ENCODE results near the gene GADD45B.
"Not testable (repeated sequence)": the region's sequence is repeated elsewhere in the genome, so short reads cannot be mapped to it uniquely, and the experiment has no call there.

GADD45B gene

DNA sequence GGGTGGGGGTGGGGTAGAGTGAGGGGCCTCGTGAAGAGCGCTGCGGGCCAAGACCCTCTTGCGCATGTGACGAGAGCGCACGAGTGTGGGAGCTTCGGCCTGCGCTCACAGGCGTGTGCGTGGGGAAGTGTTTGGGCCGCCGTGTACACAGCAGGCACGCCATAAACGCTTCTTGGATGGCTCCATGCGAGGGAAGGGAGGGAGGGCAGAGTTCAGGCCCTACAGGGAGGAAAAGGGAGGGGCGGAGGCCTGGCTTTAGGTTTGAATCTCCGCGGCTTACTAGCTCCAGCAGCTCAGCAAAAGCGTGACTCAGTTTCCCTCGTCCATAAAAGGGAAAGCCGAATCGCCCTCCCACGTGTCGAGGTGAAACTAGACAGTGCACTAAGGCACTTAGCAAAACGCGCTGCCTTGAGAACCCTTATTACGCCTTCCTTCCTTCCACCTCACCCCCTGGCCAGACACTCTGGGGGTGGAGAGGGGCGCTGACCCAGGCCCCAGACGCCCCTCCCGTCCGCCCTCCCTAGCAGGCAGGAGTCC lies 12.5 kb downstream of the GADD45B start:
- DNase-seq (ENCODE audit: low read depth in 2 of 2) = no peak

DNA sequence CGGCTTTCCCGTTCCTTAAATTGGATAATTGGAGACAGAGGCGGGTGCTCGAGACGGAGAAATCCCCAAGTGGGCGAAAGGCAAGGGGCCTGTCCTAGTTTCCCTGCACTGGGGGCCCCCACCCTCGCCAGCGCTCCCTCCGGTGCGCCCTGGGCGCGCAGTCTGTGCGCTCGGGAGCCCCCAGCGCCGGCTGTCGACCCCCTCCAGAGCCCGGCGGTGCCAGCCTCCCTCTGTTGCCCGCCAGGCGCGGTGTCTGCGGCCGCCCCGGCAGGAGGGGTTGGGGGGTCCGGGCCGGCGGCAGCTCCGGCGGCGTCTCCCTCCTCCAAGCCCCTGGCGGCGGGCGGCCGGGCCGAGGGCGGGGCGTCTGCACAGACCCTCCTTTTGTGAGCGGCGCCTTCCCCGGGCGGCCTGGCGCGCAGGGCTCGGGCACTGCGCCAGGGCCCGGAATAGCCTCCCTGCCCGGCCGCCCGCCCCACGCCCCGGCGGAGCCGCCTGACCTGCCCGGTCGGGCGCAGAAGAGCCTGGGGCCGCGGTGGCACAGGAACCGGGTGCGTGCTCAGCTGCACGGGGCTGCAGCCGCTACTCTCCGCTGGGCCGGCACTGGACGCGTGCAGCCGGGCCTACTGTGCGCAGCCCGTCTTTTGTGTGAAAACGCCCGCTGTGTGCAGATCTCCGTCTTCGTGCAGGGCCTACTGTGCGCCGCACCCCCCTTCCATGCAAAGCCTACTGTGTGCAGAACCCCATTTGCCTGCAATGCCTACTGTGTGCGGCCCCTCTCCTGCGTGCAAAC lies 13.2 kb downstream of the GADD45B start:
- DNase-seq (ENCODE audit: low read depth in 2 of 2) = no peak

DNA sequence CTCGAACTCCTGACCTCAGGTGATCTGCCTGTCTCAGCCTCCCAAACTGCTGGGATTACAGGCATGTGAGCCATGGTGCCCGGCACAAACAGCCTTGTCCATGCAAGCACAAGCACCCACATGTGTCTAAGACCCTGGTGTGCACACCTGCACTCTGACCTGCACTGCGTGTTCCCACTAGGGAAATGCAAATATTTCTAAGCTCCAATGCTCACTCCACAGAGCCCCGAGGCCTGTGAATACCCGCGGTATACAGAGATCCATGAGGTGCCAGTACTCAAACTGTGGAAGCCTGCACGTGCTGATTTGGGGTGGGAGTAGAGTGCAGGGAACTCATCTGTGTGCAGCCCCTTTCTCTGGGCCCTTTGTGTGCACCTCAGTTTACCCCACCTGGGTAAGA lies 14.7 kb downstream of the GADD45B start:
- DNase-seq (ENCODE audit: low read depth in 2 of 2) = no peak

DNA sequence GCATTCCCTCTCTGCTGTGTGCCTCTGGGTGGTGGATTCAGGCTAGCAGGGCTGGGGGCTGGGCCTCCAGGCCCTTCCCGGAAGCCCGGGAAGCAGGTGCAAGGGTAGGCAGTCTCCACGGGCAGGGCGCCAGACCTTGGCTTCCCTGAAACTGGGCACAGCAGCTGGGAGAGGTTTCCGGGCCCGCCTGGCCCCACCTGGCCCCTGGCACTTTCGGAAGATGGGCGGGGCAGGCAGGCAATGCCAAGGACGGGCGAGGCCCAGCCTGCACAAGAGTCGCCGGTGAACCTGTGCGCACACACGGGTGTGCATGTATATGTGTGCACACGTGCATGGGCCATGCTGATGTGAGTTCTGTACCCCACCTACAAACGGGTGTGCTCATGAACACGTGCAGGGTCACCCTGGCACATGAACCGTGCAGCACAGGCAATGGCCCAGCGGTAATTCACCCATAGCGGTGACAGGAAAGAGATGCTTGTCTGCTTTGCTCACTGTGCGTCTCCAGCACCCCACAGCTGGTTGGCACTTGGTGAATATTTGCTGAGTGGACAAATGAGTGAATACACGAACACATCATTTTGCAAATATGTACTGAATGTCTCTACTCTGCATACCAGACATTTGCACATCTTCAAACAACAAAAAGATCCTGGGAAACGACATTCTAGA lies 15.3 kb downstream of the GADD45B start:
- no peak for DNase-seq (ENCODE audit: low read depth in 2 of 2)

GRCh38 chr19:2492870-2493269 lies 16.9 kb downstream of the GADD45B start:
- no peak for DNase-seq (ENCODE audit: low read depth in 2 of 2)

DNA sequence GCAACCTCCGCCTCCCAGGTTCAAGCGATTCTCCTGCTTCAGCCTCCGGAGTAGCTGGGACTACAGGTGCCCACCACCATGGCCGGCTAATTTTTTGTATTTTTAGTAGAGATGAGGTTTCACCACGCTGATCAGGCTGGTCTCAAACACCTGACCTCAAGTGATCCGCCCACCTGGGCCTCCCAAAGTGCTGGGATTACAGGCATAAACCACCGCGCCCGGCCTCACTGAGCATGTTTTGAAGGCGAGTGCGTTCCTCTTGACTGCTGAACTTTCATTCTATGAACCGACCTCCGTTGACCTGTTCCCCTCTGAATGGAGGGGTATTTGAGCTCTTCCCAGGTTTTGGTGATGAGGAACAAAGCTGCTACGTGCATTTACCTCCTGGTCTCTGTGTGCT lies 17.5 kb downstream of the GADD45B start:
- not testable (repeated sequence) for DNase-seq (ENCODE audit: low read depth in 2 of 2)

- DNase-seq (ENCODE audit: low read depth in 2 of 2) = no peak
Observed at GRCh38 chr19:2494084-2494446, 18.1 kb downstream of the GADD45B start.

- DNase-seq (ENCODE audit: low read depth in 2 of 2) = peak in 1 of 2 donors; percentile 47
Observed at GRCh38 chr19:2494447-2495129, 18.7 kb downstream of the GADD45B start.

DNA sequence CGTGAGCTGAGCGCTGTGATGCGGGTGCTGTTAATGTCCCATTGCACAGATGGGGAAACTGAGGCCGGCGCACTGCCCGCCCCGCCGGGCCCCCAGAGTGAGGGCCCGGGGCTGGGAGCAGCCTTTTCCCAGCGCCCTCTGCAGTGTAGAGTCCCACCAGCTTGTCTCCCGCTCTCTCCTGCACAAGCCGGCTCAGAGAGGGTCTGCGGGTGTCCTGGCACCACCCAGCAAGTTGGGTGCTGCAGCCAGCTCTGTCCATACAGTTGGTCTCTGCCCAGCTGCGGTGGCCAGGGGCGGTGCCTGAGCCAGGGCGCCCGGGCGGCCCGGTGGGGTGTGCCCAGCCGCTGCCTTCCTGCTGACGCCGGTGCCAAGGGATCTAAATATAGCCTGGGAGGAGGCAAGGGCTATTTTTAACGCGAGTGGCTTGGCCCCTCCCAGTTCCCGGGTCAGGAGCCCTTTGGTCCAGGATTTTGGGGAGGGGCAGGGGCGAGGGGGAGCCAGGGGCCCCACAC lies 19.3 kb downstream of the GADD45B start:
- DNase-seq (ENCODE audit: low read depth in 2 of 2) = no peak

- no peak for DNase-seq (ENCODE audit: low read depth in 2 of 2)
Observed at GRCh38 chr19:2495651-2496316, 19.9 kb downstream of the GADD45B start.

- DNase-seq (ENCODE audit: low read depth in 2 of 2) = no peak
Observed at GRCh38 chr19:2497186-2497585, 21.3 kb downstream of the GADD45B start.

- DNase-seq (ENCODE audit: low read depth in 2 of 2) = no peak
Observed at GRCh38 chr19:2500156-2500555, 24.2 kb downstream of the GADD45B start.

- no peak for DNase-seq (ENCODE audit: low read depth in 2 of 2)
Observed at GRCh38 chr19:2500841-2501261, 24.9 kb downstream of the GADD45B start.

DNA sequence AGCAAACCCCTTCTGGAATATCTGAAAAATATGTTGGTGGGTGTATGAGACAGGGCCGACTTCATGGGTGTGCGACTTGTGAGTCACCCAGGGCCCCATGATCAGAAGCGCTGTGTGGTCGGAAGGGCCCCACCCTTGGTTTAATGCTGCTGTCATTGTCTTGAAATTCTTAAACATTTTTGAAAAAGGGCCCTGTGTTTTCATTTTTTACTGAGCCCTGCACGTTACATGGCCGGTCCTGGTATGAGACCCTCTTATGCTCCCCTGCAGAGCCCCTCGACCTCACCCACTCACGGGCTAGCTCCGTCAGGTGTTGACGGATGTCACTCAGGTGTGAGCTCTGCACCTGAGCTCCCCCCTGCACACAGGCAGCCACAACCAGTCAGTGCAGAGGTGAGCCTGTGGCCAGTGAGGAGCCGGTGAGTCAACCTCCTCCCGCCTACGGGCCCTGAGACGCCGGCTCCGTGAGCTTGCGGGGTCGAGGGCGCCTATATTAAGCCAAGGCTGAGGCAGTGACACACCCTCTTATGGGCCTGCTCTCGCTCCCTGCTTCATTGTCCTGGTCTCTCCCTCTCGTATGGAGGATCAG lies 27.7 kb downstream of the GADD45B start:
- DNase-seq (ENCODE audit: low read depth in 2 of 2) = peak; percentile 60 to 68

- not testable (repeated sequence) for DNase-seq (ENCODE audit: low read depth in 2 of 2)
Observed at GRCh38 chr19:2506656-2507055, 30.7 kb downstream of the GADD45B start.

- no peak for DNase-seq (ENCODE audit: low read depth in 2 of 2)
Observed at GRCh38 chr19:2507109-2507508, 31.2 kb downstream of the GADD45B start.

GRCh38 chr19:2509096-2509495 lies 33.2 kb downstream of the GADD45B start:
- DNase-seq (ENCODE audit: low read depth in 2 of 2) = no peak

DNA sequence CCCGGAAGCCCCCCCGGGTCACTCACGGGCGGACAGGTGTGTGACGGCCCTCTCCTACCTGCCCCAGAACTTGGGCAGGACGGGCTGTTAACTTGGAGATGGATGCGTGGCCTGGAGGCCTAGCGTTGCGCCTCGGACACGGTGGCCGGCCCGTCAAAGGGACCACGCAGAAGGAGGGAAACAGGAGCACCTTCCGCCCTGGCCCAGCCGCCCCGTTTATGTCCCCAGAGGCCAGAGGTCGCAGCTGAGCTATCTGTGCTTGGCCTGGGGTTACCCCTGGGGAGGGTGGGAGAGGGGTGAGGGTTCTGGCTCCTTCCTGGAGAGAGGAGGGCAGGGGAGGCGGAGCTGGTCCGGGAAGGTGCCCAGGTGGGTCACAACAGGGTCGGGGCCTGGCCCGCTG lies 35.6 kb downstream of the GADD45B start:
- no peak for DNase-seq (ENCODE audit: low read depth in 2 of 2)

- DNase-seq (ENCODE audit: low read depth in 2 of 2) = no peak
Observed at GRCh38 chr19:2511991-2512390, 36.1 kb downstream of the GADD45B start.

- DNase-seq (ENCODE audit: low read depth in 2 of 2) = no peak
Observed at GRCh38 chr19:2512523-2513431, 36.9 kb downstream of the GADD45B start.

All from stimulated activated CD8-positive, alpha-beta memory T cell treated with anti-CD3 and anti-CD28 coated beads, Interleukin-15, amount 100 ng/mL, for 4 hours (primary cell).